SU-DHL-6 (cell line): Measurements from ENCODE around the gene PCGF1.

ENCODE experiments used
- EZH2phosphoT487 ChIP-seq: fragments of 200-600 bp; sonication (generic), shearing (Covaris generic); conservative IDR thresholded peaks from 2 replicates; pipeline ENCODE4 v1.6.1; 2018; ENCODE audit warnings: mild to moderate bottlenecking, antibody characterized with exemption, low read length, moderate library complexity, mixed read lengths
- TF ChIP-seq, protein P1 (sequence below): fragments of 200-600 bp; sonication (generic); IDR thresholded peaks from one replicate; pipeline ENCODE4 v1.5.1; 2017; ENCODE audit warnings: antibody characterized with exemption, mild to moderate bottlenecking, low read length, moderate library complexity; ENCODE audit not compliant: insufficient read depth, poor library complexity, severe bottlenecking

DNA sequence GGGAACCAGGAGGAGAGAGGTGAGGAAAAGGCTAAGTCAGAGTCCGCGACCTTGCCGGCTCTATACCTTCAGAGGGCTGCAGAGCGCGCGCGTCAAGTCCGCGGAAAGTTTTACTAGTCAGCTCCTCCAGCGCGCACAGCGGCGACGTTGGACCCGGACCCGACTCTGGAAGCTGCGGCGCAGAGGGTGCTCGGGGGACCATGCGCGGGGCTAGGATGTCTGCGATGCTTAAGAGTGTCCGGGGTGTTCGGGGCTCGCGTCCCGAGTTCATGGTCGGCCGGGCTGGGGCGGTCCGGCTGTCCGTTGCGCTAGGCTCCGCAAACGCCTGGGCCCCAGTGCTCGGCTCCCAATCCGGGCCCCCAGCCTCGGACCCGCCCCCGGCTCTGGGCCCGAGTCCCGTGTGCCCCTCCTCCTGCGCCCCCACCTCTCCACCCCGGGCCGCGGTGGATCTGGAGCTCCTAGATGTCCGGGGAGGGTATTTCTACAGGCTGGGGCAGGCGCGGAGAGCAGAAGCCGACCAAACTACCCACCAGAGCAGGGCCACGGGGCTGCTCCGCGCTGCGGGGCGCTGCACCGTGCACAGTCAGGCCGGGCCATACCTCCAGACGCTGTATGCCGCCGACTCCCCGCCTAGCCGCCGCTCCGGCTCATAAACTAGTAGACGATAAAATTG is 8.1 kb downstream of the PCGF1 start, which contains the start of gene LBX2:
- TF ChIP-seq, protein P1, sequence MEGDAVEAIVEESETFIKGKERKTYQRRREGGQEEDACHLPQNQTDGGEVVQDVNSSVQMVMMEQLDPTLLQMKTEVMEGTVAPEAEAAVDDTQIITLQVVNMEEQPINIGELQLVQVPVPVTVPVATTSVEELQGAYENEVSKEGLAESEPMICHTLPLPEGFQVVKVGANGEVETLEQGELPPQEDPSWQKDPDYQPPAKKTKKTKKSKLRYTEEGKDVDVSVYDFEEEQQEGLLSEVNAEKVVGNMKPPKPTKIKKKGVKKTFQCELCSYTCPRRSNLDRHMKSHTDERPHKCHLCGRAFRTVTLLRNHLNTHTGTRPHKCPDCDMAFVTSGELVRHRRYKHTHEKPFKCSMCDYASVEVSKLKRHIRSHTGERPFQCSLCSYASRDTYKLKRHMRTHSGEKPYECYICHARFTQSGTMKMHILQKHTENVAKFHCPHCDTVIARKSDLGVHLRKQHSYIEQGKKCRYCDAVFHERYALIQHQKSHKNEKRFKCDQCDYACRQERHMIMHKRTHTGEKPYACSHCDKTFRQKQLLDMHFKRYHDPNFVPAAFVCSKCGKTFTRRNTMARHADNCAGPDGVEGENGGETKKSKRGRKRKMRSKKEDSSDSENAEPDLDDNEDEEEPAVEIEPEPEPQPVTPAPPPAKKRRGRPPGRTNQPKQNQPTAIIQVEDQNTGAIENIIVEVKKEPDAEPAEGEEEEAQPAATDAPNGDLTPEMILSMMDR: no peak
- TF ChIP-seq EZH2phosphoT487: no peak
